PC-9 (cell line): ENCODE data around the gene ELL2.

Experiments used
- EZH2 ChIP-seq: fragments of 200-600 bp; sonication (generic); IDR thresholded peaks from 2 replicates; pipeline ENCODE4 v1.8.0; 2017; ENCODE audit warnings: antibody characterized with exemption, low read depth
- TF ChIP-seq, protein P1 (sequence below): fragments of 200-600 bp; sonication (generic); conservative IDR thresholded peaks from 2 replicates; pipeline ENCODE4 v1.6.1; 2017; ENCODE audit warnings: mixed run types, antibody characterized with exemption, mild to moderate bottlenecking, moderate library complexity

DNA sequence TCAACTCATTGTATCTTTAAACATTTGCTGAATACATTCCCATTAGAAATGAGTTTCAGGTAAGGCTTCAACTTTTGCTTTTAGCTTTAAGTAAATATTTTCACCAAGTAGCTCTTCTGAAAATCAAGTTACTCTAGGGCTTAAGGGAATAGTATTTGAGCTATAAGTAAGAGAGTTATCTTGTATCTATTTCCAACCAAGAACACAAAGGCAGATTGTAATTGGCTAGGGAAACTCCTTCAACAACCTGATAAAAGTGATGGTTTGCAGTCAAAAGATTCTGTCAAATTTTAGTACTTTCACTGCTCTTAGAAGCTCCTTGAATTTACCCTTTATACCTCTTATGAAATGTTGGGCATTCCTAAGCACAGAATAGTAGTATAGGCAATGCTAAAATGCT lies 13.0 kb downstream of the ELL2 start:
- TF ChIP-seq, protein P1, sequence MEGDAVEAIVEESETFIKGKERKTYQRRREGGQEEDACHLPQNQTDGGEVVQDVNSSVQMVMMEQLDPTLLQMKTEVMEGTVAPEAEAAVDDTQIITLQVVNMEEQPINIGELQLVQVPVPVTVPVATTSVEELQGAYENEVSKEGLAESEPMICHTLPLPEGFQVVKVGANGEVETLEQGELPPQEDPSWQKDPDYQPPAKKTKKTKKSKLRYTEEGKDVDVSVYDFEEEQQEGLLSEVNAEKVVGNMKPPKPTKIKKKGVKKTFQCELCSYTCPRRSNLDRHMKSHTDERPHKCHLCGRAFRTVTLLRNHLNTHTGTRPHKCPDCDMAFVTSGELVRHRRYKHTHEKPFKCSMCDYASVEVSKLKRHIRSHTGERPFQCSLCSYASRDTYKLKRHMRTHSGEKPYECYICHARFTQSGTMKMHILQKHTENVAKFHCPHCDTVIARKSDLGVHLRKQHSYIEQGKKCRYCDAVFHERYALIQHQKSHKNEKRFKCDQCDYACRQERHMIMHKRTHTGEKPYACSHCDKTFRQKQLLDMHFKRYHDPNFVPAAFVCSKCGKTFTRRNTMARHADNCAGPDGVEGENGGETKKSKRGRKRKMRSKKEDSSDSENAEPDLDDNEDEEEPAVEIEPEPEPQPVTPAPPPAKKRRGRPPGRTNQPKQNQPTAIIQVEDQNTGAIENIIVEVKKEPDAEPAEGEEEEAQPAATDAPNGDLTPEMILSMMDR = no peak
- no peak for TF ChIP-seq EZH2
